Neutrophil (primary cell): ENCODE results near the gene DCPS.

Experiments used
- H3K27ac ChIP-seq: fragments of 200-600 bp; sonication (generic); 2 replicates; pipeline ENCODE4 v1.5.1; 2016; ENCODE audit warnings: mild to moderate bottlenecking, moderate library complexity
- H3K27me3 ChIP-seq: fragments of 200-600 bp; sonication (generic); 2 replicates; pipeline ENCODE4 v1.6.0; 2016; ENCODE audit warnings: mild to moderate bottlenecking
- H3K36me3 ChIP-seq: fragments of 200-600 bp; sonication (generic); 2 replicates; pipeline ENCODE4 v1.5.1; 2017
- H3K4me1 ChIP-seq, 2 experiments: fragments of 200-600 bp in 1 of 2; sonication (generic) in 1 of 2; 1 replicate in 1 of 2; 2 replicates in 1 of 2; pipeline versions ENCODE4 v1.5.1 to v1.6.1; 2013 to 2016; ENCODE audit warnings: low read depth in 1 of 2, low read length in 1 of 2, mild to moderate bottlenecking in 1 of 2, moderate library complexity in 1 of 2; ENCODE audit not compliant: control insufficient read depth in 1 of 2, insufficient read depth in 1 of 2
- H3K4me3 ChIP-seq, 2 experiments: fragments of 200-600 bp in 1 of 2; sonication (generic) in 1 of 2; 1 replicate in 1 of 2; 2 replicates in 1 of 2; pipeline ENCODE4 v1.5.1; 2013 to 2016; ENCODE audit warnings: low read depth in 1 of 2, low read length in 1 of 2, mild to moderate bottlenecking in 1 of 2, moderate library complexity in 1 of 2
- H3K9me3 ChIP-seq: fragments of 200-600 bp; sonication (generic); 2 replicates; pipeline ENCODE4 v1.5.1; 2016
- TF ChIP-seq, protein P1 (sequence below): fragments of 200-600 bp; sonication (generic); IDR thresholded peaks from 2 replicates; pipeline ENCODE4 v1.5.1; 2016; ENCODE audit warnings: antibody characterized with exemption

Gene DCPS

DNA sequence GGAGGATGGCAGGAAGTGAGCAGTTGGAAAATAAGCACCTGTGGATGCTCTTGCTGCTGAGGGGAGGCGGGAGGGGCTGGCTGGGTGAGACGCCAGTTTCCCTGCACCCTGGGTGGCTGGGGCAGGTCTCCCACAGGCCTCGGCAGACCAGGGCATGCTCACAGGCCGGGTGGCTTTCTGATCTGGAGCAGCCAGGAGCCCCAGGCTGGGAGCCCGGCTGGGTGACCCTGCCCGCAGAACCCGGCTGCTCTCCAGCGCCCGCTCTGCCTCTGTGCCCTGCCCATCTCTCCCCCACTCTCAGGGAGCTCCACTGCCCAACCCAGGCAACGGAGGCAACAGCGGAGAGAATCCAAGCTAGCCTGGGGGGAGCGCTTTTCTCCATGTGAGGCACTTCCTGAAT, 24.6 kb downstream of the DCPS start:
- Histone ChIP-seq H3K27me3 (no peaks in the 10 kb centered on the region), H3K4me1 (no peaks in the 10 kb centered on the region), H3K4me3 (no peak overlapping the region), H3K9me3 (no peaks in the 10 kb centered on the region), H3K27ac (no peak overlapping the region), H3K36me3 (peaks cover 24% of the 10 kb centered on the region)
- TF ChIP-seq, protein P1, sequence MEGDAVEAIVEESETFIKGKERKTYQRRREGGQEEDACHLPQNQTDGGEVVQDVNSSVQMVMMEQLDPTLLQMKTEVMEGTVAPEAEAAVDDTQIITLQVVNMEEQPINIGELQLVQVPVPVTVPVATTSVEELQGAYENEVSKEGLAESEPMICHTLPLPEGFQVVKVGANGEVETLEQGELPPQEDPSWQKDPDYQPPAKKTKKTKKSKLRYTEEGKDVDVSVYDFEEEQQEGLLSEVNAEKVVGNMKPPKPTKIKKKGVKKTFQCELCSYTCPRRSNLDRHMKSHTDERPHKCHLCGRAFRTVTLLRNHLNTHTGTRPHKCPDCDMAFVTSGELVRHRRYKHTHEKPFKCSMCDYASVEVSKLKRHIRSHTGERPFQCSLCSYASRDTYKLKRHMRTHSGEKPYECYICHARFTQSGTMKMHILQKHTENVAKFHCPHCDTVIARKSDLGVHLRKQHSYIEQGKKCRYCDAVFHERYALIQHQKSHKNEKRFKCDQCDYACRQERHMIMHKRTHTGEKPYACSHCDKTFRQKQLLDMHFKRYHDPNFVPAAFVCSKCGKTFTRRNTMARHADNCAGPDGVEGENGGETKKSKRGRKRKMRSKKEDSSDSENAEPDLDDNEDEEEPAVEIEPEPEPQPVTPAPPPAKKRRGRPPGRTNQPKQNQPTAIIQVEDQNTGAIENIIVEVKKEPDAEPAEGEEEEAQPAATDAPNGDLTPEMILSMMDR: no peak

DNA sequence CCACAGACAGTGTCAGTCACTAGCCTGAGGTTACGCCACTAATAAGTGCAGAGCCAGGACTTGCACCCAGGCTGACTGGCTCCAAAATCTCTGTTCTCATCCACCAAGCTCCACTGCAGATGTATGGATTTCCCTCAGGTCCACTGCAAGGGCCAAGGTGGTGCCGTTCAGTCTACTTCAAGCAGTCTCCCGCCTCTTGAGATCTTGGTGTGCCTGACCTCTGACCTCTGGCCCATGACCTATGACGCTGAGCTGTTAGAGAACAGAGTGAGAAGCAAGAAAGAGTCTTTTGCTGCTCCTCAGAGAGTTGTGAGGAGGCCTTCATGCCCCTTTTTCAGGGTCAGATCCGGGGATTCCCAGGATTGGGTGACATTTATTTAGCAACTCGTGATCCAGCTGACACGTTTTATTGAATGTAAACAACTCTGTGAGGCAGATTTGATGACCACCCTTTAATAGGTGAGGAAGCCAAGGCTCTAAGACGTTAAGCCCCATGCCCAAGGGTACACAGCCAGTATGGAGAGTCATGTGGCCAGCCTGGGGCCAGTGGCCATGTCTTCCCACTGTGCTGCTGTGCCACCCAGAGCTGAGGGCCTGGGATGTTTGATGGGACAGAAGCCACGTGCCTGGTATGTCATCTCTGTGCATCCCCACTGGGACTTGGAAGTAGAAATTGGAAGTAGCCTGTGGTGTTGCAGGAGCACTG, 25.2 kb downstream of the DCPS start:
- H3K27ac ChIP-seq: no peak overlapping the region
- H3K4me3 ChIP-seq: no peak overlapping the region
- peaks cover 26% of the 10 kb centered on the region for H3K36me3 ChIP-seq
- TF ChIP-seq, protein P1: no peak
- H3K27me3 ChIP-seq: no peaks in the 10 kb centered on the region
- H3K4me1 ChIP-seq: no peaks in the 10 kb centered on the region
- H3K9me3 ChIP-seq: no peaks in the 10 kb centered on the region

DNA sequence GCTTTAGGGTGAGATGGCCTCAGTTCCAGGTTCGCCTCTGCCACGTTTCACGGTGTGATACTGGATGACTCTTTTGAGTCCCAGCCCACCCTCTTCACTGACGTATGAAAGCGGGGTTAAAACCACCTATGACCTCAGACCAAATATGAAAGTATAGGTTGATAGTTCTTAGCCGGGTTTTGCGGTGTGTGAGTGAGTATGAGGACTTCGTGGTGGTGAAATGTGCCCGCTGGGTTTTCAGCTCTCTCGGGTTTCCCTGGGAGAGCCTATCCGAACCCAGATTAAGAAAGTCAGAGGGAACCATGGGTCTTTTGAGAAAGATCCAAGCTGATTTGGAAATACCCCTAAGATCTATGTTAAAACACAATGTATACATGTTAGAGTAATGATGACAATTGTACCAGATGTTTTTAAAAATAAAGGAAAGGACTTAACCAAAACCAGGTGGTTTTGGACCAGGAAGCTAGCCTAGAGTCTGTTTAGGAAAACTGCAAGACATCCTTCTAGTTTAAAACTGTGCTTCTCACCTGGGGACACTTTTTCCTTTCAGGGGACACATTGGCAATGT, 25.9 kb downstream of the DCPS start:
- Histone ChIP-seq H3K4me1 (no peaks in the 10 kb centered on the region), H3K27ac (no peak overlapping the region), H3K27me3 (no peaks in the 10 kb centered on the region), H3K36me3 (peaks cover 26% of the 10 kb centered on the region), H3K9me3 (no peaks in the 10 kb centered on the region), H3K4me3 (no peak overlapping the region)
- TF ChIP-seq, protein P1: no peak

DNA sequence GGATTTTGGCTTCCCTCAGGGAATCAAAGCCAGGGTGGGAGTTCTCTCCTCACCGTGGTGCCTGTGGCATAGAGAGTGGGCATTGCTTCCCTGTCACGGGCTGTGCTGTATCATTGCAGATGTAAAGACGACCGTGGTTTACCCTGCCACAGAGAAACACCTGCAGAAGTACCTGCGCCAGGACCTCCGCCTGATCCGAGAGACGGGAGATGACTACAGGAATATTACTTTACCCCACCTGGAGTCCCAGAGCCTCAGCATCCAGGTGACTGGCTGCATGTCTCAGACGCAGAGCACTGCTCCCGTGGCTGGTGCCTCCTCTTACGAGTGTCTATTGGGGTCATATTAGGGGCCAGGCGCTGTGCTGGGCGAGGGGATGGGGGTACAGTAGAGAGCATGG, 27.4 kb downstream of the DCPS start:
- TF ChIP-seq, protein P1: no peak
- Histone ChIP-seq H3K4me3 (no peak overlapping the region), H3K36me3 (peaks cover 26% of the 10 kb centered on the region), H3K4me1 (peaks cover 6% of the 10 kb centered on the region in 2 experiments), H3K27ac (no peak overlapping the region), H3K9me3 (no peaks in the 10 kb centered on the region), H3K27me3 (no peaks in the 10 kb centered on the region)

DNA sequence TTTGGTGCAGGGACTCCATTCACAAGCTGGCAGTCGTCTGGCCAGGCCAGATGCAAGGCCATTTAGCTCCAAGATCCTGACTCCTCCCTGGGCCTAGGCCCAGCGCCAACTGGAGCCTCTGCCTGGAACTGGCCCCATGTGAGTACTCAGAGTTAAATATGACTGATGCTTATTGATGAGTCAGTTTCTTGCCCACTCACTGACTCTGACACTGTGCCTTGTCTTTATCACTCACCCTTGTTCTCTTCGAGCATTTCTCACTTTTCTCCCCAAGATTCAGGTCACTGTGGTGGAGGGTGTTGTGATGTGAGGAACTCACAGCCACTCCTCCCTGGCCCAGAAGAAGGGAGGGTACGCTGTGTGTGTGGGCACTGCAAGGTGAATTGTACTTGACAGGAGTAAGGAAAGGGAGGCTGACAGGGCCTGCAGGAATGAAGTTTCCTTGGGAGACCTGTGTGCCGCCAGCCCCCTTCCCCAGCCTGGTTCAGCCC, 28.4 kb downstream of the DCPS start:
- TF ChIP-seq, protein P1: no peak
- H3K27me3 ChIP-seq: no peaks in the 10 kb centered on the region
- peaks cover 16% of the 10 kb centered on the region in 2 experiments for H3K4me1 ChIP-seq
- H3K9me3 ChIP-seq: no peaks in the 10 kb centered on the region
- no peak overlapping the region for H3K27ac ChIP-seq
- H3K4me3 ChIP-seq: no peak overlapping the region
- H3K36me3 ChIP-seq: peaks cover 26% of the 10 kb centered on the region
